WI38 (cell line): ENCODE measurements around the gene PARD3.

Experiments
- H3K4me3 ChIP-seq: 2 replicates; pipeline ENCODE4 v1.5.1; 2011; ENCODE audit warnings: low read depth, mild to moderate bottlenecking, control low read depth, low read length
- TF ChIP-seq, protein P1 (sequence below): IDR thresholded peaks from 2 replicates; pipeline ENCODE4 v1.5.1; 2012; ENCODE audit warnings: low read depth, mild to moderate bottlenecking, control low read depth, low read length

PARD3 gene

DNA sequence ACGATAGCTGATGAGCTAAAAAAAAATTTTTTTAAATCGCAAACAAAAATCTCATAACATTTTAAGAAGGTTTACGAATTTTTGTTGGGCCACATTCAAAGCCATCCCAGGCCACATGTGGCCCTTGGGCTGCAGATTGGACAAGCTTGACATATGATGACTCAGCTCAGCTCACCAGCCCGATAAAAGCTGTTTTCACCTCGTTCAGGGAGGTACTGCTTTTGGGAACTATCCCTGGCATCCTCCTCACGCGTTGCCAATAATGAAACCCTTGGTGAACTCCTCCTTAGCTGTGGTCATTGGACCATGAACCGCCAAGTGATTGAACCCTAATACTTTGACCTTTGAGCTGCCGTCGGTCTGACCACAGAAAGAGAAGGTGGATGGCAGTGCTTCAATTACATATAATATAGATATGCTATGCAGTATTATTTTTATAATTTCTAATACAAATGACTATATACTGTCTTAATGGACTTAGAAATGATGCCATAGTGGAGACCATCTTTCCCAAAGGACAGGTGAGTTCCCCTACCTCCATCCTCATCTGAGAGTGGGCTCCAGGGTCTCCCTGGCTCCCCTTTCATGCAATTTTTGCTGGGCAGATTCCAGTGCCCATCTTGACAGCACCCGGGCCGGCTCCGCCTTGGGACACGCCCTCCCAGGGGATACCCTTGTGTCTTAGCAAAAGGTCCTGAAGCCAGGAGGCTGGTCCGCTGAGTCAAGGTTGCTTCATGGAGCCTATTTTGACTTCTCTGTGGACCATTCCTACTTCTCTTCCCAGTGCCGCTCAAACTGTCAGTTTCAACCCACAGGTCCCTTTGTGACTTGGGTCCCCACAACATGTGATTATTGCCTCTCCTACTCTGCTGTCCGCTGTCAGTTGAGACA lies 707.2 kb downstream of the PARD3 start:
- TF ChIP-seq, protein P1, sequence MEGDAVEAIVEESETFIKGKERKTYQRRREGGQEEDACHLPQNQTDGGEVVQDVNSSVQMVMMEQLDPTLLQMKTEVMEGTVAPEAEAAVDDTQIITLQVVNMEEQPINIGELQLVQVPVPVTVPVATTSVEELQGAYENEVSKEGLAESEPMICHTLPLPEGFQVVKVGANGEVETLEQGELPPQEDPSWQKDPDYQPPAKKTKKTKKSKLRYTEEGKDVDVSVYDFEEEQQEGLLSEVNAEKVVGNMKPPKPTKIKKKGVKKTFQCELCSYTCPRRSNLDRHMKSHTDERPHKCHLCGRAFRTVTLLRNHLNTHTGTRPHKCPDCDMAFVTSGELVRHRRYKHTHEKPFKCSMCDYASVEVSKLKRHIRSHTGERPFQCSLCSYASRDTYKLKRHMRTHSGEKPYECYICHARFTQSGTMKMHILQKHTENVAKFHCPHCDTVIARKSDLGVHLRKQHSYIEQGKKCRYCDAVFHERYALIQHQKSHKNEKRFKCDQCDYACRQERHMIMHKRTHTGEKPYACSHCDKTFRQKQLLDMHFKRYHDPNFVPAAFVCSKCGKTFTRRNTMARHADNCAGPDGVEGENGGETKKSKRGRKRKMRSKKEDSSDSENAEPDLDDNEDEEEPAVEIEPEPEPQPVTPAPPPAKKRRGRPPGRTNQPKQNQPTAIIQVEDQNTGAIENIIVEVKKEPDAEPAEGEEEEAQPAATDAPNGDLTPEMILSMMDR = no peak
- H3K4me3 ChIP-seq = no peak overlapping the region

DNA sequence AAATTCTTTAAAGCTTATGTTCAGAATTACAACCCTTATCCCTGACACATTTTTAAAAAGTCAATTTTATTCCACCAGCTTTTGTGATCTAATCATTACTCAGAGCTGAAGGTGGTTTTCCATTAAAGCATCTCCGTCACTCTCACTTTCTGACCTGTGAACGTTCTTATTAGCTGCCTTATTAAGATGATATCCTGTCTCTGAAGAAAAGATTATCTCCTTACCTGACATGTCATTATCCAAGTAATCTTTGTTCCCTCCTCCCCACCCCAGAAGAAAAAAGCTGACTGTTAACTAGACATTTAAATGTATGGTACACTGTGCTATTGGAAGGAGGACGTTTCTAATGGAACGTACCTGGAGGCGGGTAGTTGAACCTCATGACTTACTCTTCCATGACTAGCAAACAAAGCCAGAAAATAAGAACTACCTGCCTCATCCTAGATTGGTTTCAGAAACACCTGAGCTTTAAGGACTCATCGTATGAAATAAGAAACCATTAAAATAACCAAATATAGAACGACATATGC lies 708.7 kb downstream of the PARD3 start:
- TF ChIP-seq, protein P1 = no peak
- no peak overlapping the region for H3K4me3 ChIP-seq

DNA sequence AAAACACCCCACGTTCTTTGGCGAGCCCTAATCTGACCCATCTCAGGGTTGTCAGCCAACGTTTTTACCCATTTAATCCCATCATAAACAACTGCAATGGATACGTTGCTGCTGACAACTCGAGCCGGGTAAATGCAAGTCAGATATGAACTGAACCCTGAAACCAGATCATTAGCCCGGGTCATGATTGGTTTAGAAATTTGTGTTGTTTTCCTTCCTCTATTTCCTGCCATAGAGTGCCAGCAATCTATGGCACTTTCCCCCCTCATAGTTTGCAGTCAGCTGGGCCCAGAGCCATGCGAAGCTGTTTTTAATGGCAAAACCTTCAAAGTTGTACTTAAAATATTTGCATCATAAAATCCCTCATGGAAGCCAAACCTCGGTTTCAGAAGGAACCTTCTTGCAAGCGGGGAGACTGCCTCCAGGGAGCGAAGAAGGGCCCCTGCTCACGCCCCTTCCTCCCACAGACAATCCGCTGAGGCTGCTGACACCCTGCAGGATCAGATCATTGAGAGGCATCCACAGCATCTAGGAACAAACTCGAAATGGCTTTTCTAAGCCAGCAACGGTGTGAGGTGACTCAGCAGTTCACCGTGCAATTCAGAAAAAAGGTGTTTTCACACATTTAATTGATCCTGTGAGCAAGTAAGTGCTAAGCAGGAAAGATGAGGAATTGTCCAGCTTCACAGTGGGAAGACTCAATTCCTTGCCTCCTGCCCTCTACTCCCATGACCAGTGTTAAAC lies 710.1 kb downstream of the PARD3 start:
- no peak overlapping the region for H3K4me3 ChIP-seq

DNA sequence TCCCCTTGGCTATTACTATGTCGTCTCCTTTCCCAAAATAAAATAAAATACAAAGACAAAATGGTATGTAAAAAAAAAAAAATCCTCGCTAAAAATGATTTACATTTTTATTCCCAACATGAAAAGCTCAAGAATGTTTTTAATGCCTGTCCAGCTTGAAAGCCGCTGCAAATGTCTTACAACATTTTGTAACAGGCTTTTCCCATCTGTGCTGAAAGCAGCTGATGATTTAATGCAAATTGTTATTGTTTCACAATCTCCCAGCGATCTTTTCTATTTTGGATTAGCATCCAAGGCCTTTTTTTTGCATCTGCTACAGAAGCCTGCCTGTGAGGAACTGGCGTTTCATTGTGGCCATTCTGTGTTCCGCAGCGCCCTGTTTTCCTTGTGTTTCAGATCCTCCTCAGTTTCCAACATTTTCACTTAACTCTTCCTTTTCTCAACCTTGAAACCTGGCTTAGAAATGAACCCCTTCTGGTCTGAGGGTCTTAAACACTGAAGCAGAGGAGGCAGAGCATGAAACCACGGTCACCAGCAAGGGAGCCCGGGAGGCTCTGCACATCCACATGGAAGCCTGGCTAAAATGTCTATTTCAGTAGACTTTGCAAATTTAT lies 712.1 kb downstream of the PARD3 start:
- no peak overlapping the region for H3K4me3 ChIP-seq
- TF ChIP-seq, protein P1 = no peak

More for the DNA sequence above, 710.1 kb downstream of the PARD3 start:
- TF ChIP-seq, protein P1 = no peak

DNA sequence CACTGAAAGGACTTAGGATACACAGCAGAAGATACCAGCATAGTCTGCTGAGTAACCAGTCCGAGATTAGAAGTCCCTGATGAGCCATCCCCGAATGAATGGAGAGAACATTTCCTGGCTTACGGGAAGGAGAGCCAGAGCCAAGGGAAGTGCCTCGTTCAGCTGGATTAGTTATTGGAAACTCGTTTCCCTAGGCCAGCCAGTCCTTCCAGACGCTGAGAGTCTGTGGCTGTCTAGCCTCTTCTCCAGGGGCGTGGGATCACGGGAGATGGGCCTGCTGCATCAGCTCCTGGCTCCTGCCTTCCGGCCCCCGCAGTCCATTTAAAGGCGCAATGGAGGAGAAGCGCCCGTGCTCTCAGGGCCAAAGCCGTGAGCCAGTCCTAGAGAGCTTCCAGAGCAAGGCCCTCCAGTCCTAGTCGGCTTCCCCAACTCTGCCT lies 712.8 kb downstream of the PARD3 start:
- TF ChIP-seq, protein P1 = no peak
- peak overlapping the region; percentile 20; the same call in 1 of the 2 replicates for H3K4me3 ChIP-seq

DNA sequence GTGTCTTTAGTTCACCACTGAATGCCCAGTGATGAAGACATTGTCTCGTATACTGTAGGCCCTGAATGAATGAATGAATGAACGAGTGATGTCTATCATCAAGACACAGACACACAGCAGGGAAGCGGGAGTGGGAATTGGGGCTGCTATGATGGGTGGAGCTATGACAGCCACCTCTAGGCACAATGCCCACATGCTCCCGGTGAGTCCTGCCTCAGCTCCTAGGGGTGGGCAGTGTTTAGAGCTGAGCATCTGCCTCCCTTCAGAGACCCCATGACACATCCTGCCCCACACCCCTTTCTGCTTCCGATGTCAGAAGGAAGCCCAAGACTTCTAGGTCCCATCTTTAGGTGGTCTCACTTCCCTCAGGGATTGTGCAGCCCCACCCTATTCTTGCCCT lies 714.1 kb downstream of the PARD3 start:
- no peak overlapping the region for H3K4me3 ChIP-seq
- TF ChIP-seq, protein P1 = no peak
